Fibroblast of skin of scalp (primary cell): ENCODE data around the gene CASP12.

Source experiments
- DNase-seq: peaks from one replicate; pipeline ENCODE4 v3.0.0-alpha.2; 2013

CASP12 gene

GRCh38 chr11:104891135-104891534, 7.1 kb downstream of the CASP12 start:
- DNase-seq = peak; percentile 64

GRCh38 chr11:104883342-104883741, 14.9 kb downstream of the CASP12 start:
- no peak for DNase-seq

GRCh38 chr11:104881117-104881794, 17.0 kb downstream of the CASP12 start:
- no peak for DNase-seq

GRCh38 chr11:104879514-104880190, 18.6 kb downstream of the CASP12 start:
- no peak for DNase-seq

- no peak for DNase-seq
Observed at GRCh38 chr11:104876861-104877431, 21.3 kb downstream of the CASP12 start.

GRCh38 chr11:104876324-104876723, 21.9 kb downstream of the CASP12 start:
- DNase-seq = no peak

- DNase-seq = no peak
Observed at GRCh38 chr11:104873252-104873651, 25.0 kb downstream of the CASP12 start.

- no peak for DNase-seq
Observed at GRCh38 chr11:104872393-104872792, 25.9 kb downstream of the CASP12 start.

GRCh38 chr11:104870910-104871309, 27.4 kb downstream of the CASP12 start:
- DNase-seq = peak; percentile 54

GRCh38 chr11:104866815-104867214, 31.4 kb downstream of the CASP12 start:
- DNase-seq = no peak

- no peak for DNase-seq
Observed at GRCh38 chr11:104858882-104859775, 39.1 kb downstream of the CASP12 start.

- DNase-seq = no peak
Observed at GRCh38 chr11:104856607-104857006, 41.7 kb downstream of the CASP12 start.

- DNase-seq = no peak
Observed at GRCh38 chr11:104855965-104856364, 42.3 kb downstream of the CASP12 start.

- no peak for DNase-seq
Observed at GRCh38 chr11:104853276-104853675, 45.0 kb downstream of the CASP12 start.

- no peak for DNase-seq
Observed at GRCh38 chr11:104852811-104853210, 45.4 kb downstream of the CASP12 start.

- DNase-seq = no peak
Observed at GRCh38 chr11:104846216-104846615, 52.0 kb downstream of the CASP12 start.

GRCh38 chr11:104844451-104844850, 53.8 kb downstream of the CASP12 start:
- DNase-seq = no peak

GRCh38 chr11:104843150-104843836, 55.0 kb downstream of the CASP12 start:
- DNase-seq = no peak

- DNase-seq = no peak
Observed at GRCh38 chr11:104841973-104842525, 56.2 kb downstream of the CASP12 start.

GRCh38 chr11:104841185-104841584, 57.1 kb downstream of the CASP12 start:
- no peak for DNase-seq

- DNase-seq = no peak
Observed at GRCh38 chr11:104837969-104838639, 60.2 kb downstream of the CASP12 start.
